Omental fat pad (tissue), 4 donors: ENCODE measurements around the gene ST6GALNAC6. TPM values are rescaled to one million over a fixed set of nuclear protein-coding genes. Genes with fewer than 3 reads are reported as not detected.

ENCODE experiments used
- ATAC-seq: fragments of 150-250 bp; one replicate; pipeline ENCODE4 v1.9.1; 2016; ENCODE audit warnings: mild to moderate bottlenecking, moderate library complexity; ENCODE audit not compliant: low FRiP score
- DNase-seq: peaks from one replicate; pipeline ENCODE4 v3.0.0-alpha.2; 2019; ENCODE audit warnings: low spot score
- small RNA-seq: library from RNA; depleted of rRNA; stranded (forward); fragments of <200 nt; gene quantifications from one replicate; pipeline ENCODE3, GENCODE V24; 2016
- total RNA-seq, 4 donors: library from RNA; depleted of rRNA; stranded (reverse); fragments of >200 nt; gene quantifications; one replicate each; pipeline ENCODE4 v1.1.0, GENCODE V29; 2016
- TF ChIP-seq, protein P1 (sequence below), 3 donors: fragments of 450-650 bp; IDR thresholded peaks; one replicate each; pipeline ENCODE4 v1.5.1; 2016 to 2017; ENCODE audit warnings: antibody characterized with exemption in 3 of 3, mild to moderate bottlenecking in 3 of 3, moderate library complexity in 2 of 3

Gene ST6GALNAC6
- total RNA-seq, 4 donors from 2014 or later: 138 to 213 (median 155) TPM

DNA sequence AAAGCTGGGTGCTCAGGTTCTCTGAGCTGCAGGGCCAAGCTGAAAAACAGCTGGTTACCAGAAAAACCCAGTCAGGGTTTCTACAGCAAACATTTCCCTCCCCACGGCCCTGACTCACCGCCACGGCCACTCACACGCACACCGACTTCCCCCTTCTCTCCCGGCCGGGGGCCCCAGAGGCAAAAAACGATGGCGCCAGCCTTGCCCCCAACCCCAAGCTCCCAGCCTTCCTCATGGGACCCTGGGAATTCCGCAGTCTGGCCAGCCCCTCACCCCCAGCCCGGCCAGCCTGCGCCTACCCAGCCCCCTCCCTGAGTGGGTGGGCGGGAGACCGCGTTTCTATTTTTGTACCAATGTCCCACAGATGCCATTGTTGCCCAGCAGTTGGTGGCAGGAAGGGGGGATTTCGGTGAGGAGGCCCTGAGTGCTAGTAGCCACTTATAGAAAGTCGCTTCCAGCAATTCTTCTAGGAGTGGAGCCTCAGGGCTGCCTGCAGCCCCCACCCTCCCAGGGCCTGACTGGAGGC lies 63.3 kb downstream of the ST6GALNAC6 start:
- no peak for DNase-seq
- no peak for ATAC-seq
- TF ChIP-seq, protein P1, sequence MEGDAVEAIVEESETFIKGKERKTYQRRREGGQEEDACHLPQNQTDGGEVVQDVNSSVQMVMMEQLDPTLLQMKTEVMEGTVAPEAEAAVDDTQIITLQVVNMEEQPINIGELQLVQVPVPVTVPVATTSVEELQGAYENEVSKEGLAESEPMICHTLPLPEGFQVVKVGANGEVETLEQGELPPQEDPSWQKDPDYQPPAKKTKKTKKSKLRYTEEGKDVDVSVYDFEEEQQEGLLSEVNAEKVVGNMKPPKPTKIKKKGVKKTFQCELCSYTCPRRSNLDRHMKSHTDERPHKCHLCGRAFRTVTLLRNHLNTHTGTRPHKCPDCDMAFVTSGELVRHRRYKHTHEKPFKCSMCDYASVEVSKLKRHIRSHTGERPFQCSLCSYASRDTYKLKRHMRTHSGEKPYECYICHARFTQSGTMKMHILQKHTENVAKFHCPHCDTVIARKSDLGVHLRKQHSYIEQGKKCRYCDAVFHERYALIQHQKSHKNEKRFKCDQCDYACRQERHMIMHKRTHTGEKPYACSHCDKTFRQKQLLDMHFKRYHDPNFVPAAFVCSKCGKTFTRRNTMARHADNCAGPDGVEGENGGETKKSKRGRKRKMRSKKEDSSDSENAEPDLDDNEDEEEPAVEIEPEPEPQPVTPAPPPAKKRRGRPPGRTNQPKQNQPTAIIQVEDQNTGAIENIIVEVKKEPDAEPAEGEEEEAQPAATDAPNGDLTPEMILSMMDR (IDR thresholded peaks at IDR 0.05): no peak

Small RNA genes lying within 50 kb of the gene (small RNA-seq; reads per million reads assigned to genes)
- not detected for gene MIR4672
- not detected for gene RNA5SP296

Other genes starting within 250 kb of the ST6GALNAC6 start
- gene CFAP157, start 192.6 kb downstream of the ST6GALNAC6 start, total RNA-seq: 1 to 10 TPM in 1 of 4 donors, under 1 TPM in 1, not detected in 2; 0.24 to 1.0 TPM
- gene PTRH1, start 183.9 kb downstream of the ST6GALNAC6 start, total RNA-seq: 10 to 100 TPM; 13.4 to 33.5 (median 23.6) TPM
- under 1 TPM in 1 of 4 donors, not detected in 3; 0.28 TPM for gene TTC16, start 183.5 kb downstream of the ST6GALNAC6 start, total RNA-seq
- 10 to 100 TPM in 2 of 4 donors, 1 to 10 TPM in 2; 6.2 to 15.8 (median 11.0) TPM for gene TOR2A, start 164.3 kb downstream of the ST6GALNAC6 start, total RNA-seq
- 10 to 100 TPM in 3 of 4 donors, 1 to 10 TPM in 1; 7.1 to 33.6 (median 17.2) TPM for gene SH2D3C, start 120.9 kb downstream of the ST6GALNAC6 start, total RNA-seq
- 100 to 1,000 TPM in 1 of 4 donors, 10 to 100 TPM in 3; 69.8 to 117 (median 85.8) TPM for gene CDK9, start 113.6 kb downstream of the ST6GALNAC6 start, total RNA-seq
- gene FPGS, start 96.7 kb downstream of the ST6GALNAC6 start, total RNA-seq: 100 to 1,000 TPM in 2 of 4 donors, 10 to 100 TPM in 2; 87.1 to 167 (median 99.5) TPM
- gene ENG, start 44.9 kb downstream of the ST6GALNAC6 start, total RNA-seq: 100 to 1,000 TPM in 2 of 4 donors, 10 to 100 TPM in 2; 34.3 to 200 (median 120) TPM
- gene AK1, start 21.9 kb downstream of the ST6GALNAC6 start, total RNA-seq: 10 to 100 TPM; 28.5 to 93.4 (median 54.1) TPM
- 10 to 100 TPM; 26.6 to 78.5 (median 45.0) TPM for gene ST6GALNAC4, start 17.4 kb upstream of the ST6GALNAC6 start, total RNA-seq
- gene PIP5KL1, start 31.2 kb upstream of the ST6GALNAC6 start, total RNA-seq: 1 to 10 TPM in 3 of 4 donors, under 1 TPM in 1; 0.82 to 3.0 (median 1.3) TPM
- 10 to 100 TPM in 3 of 4 donors, 1 to 10 TPM in 1; 8.8 to 18.0 (median 13.5) TPM for gene DPM2, start 38.3 kb upstream of the ST6GALNAC6 start, total RNA-seq
- gene EEIG1, start 81.4 kb upstream of the ST6GALNAC6 start, total RNA-seq: 1 to 10 TPM; 4.8 to 9.0 (median 7.1) TPM
- gene NAIF1, start 167.7 kb upstream of the ST6GALNAC6 start, total RNA-seq: 10 to 100 TPM in 1 of 4 donors, 1 to 10 TPM in 3; 5.3 to 13.1 (median 6.7) TPM
- 100 to 1,000 TPM in 2 of 4 donors, 10 to 100 TPM in 2; 37.8 to 147 (median 102) TPM for gene SLC25A25, start 168.6 kb upstream of the ST6GALNAC6 start, total RNA-seq
- gene PTGES2, start 228.1 kb upstream of the ST6GALNAC6 start, total RNA-seq: 10 to 100 TPM; 34.6 to 59.4 (median 53.0) TPM
- gene LCN2, start 249.8 kb upstream of the ST6GALNAC6 start, total RNA-seq: 1 to 10 TPM in 2 of 4 donors, not detected in 2; 1.7 TPM